ENCODE data around the gene CBLIF. TPM values are rescaled to one million over a fixed set of nuclear protein-coding genes. Genes with fewer than 3 reads are reported as not detected.

The CBLIF gene
- total and polyA plus RNA-seq, 2 of the 13 experiments (the other 11 are each of a cell fraction or from before 2014, with no cell fraction given), result not detected

- no peak for ATAC-seq
- in situ Hi-C loops (cut with HindIII; ENCODE audit: extremely low pct_ligation_motif_present, low pct_unique_long_range_greater_than_20kb), result no loop called here
- CTCF ChIA-PET (ENCODE audit: low intra/inter-chr PET ratio, low total read pairs), result no interaction called here
These were observed 12.4 kb upstream of the CBLIF start for GRCh38 chr11:59857439-59858434.

More at GRCh38 chr11:59857439-59858434, 12.4 kb upstream of the CBLIF start:
- H3K27me3 ChIP-seq (ENCODE audit: control insufficient read depth in 1 of 2, insufficient read depth in 2 of 2, low read length in 2 of 2), result no peaks in the 10 kb centered on the region
- no peak for TF ChIP-seq ZNF382 (CRISPR knock-in tag; IDR thresholded peaks at IDR 0.05; ENCODE audit: borderline replicate concordance)
- no peak for TF ChIP-seq SNAPC4 (CRISPR knock-in tag; IDR thresholded peaks at IDR 0.05)
- TF ChIP-seq ZNF776 (CRISPR knock-in tag; IDR thresholded peaks at IDR 0.05), result no peak
- TF ChIP-seq ZNF282 (IDR thresholded peaks at IDR 0.05; ENCODE audit: partially characterized antibody), result no peak
- TF ChIP-seq CERS6 (CRISPR knock-in tag; IDR thresholded peaks at IDR 0.05), result no peak
- no peak for TF ChIP-seq ARHGAP35 (CRISPR knock-in tag; IDR thresholded peaks at IDR 0.05; ENCODE audit: borderline replicate concordance)
- no peak for TF ChIP-seq SMYD3 (CRISPR knock-in tag; IDR thresholded peaks at IDR 0.05)
- no peak for TF ChIP-seq NR0B2 (CRISPR knock-in tag; IDR thresholded peaks at IDR 0.05)
- no peak overlapping the region for H3K27ac ChIP-seq (ENCODE audit: extremely low read length, insufficient read depth, low read length)
- FAIRE-seq (no peak), DNase-seq (ENCODE audit: low spot score) (no peak)
- 16% methylated on average over 10 of the region's 10 CpGs for WGBS (ENCODE audit: low lambda C conversion rate)
- no peak overlapping the region for H2AFZ ChIP-seq (ENCODE audit: low read length)
- intact Hi-C loops (cut with micrococcal nuclease; ENCODE audit: unreplicated experiment), result no loop called here
- no peak overlapping the region for H3K4me3 ChIP-seq (replicated peaks in 1 of 3; ENCODE audit: insufficient read depth in 1 of 3, low read depth in 2 of 3, low read length in 3 of 3)
- no peaks in the 10 kb centered on the region for H4K20me1 ChIP-seq (ENCODE audit: insufficient read depth, low read length)
- no TSS peak for BruUV-seq (replicated peaks)
- no peaks in the 10 kb centered on the region for H3K79me2 ChIP-seq (ENCODE audit: insufficient read depth, low read length)
- H3K36me3 ChIP-seq (replicated peaks in 1 of 2; ENCODE audit: control insufficient read depth in 1 of 2, insufficient read depth in 2 of 2, low read length in 2 of 2), result no peaks in the 10 kb centered on the region
- POLR2A ChIA-PET, result no interaction called here
- no peaks in the 10 kb centered on the region for H3K9me3 ChIP-seq (ENCODE audit: low read length)
- H3K9ac ChIP-seq (ENCODE audit: insufficient read depth, low read depth, low read length), result no peak overlapping the region
- no peak overlapping the region for H3K4me2 ChIP-seq (ENCODE audit: low read depth, low read length)
- 0 out of 2 replicates have a peak, but pooled peaks cover 7% of the 10 kb centered on the region for H3K4me1 ChIP-seq (ENCODE audit: insufficient read depth, low read length)
